T-helper 17 cell (primary cell): ENCODE data around the gene SFTPA2. TPM values are rescaled to one million over a fixed set of nuclear protein-coding genes. Genes with fewer than 3 reads are reported as not detected.
A peak's percentile ranks its signal among the peaks of the same experiment; 100 is the strongest.
"Not testable (repeated sequence)": the region's sequence is repeated elsewhere in the genome, so short reads cannot be mapped to it uniquely, and the experiment has no call there.

ENCODE experiments used
- ATAC-seq: fragments of 150-1000 bp; cut with Tn5 transposase; 2 replicates; pipeline ENCODE4 v1.10.0; 2021; ENCODE audit warnings: mild to moderate bottlenecking, moderate library complexity
- DNase-seq, 3 donors: peaks; one replicate each; pipeline versions ENCODE4 v3.0.0 to v3.0.0-alpha.2; 2020 to 2021
- H3K9me3 ChIP-seq: one replicate; pipeline ENCODE4 v1.7.0; 2013; ENCODE audit warnings: low read length, mild to moderate bottlenecking; ENCODE audit not compliant: control insufficient read depth, poor library complexity, severe bottlenecking
- H3K27ac Mint-ChIP-seq: one replicate; pipeline ENCODE4 v1.8.0; 2022; ENCODE audit warnings: mild to moderate bottlenecking, moderate library complexity, mixed read lengths
- H3K27me3 Mint-ChIP-seq: one replicate; pipeline ENCODE4 v1.8.0; 2022; ENCODE audit warnings: mixed read lengths
- H3K36me3 Mint-ChIP-seq: one replicate; pipeline ENCODE4 v1.8.0; 2022; ENCODE audit warnings: low read depth, mixed read lengths
- H3K4me1 Mint-ChIP-seq: one replicate; pipeline ENCODE4 v1.8.0; 2022; ENCODE audit warnings: mild to moderate bottlenecking, mixed read lengths
- H3K4me3 Mint-ChIP-seq: one replicate; pipeline ENCODE4 v1.8.0; 2022; ENCODE audit warnings: mild to moderate bottlenecking, moderate library complexity, mixed read lengths
- total RNA-seq, 4 donors: library from RNA in 2 of 4; stranded (reverse) in 2 of 4; gene quantifications; one replicate each; pipeline ENCODE4 v1.2.3 and lab custom pipeline; 2022 to 2026

The SFTPA2 gene
- total RNA-seq (not detected), total RNA-seq (lab: John Stamatoyannopoulos, UW) (0 reads per million in 2 donors)

DNA sequence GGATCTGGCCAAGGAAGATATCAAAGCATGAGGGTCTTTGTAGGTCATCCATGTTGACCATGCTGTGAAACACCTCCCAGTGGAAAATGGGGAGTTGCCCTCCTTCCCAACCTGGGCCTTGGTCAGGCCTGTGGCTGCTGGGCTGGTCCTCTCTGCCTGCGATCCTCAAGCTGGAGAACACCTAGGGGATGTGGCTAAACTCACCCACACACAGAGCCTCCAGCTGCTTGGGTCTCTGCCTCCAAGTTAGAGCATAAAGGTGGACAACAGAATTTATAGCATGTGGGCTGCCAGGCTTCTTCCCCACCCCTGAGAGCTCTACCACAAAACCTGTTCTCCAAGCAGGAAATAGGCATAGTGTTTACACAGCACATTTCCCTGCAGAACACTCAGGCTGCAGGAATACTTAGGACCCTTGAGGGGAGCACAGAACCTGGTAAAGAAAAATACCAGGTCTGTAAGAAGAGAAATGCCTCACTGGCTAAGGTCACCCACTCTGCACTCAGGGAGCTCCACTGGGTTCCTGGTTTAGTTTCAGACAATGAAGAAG, at the start of gene SFTPA2:
Gene SFTPA2 (minus strand): TSS at position 248 of the 550 bp plus-strand sequence. CDS start 924 bp downstream, outside the sequence.
- H3K9me3 ChIP-seq, result no peaks in the 10 kb centered on the region
- no peak within 1 kb of the TSS for H3K27ac Mint-ChIP-seq
- H3K4me1 Mint-ChIP-seq, result peaks cover 11% of the 10 kb centered on the region
- H3K36me3 Mint-ChIP-seq, result peaks cover 4% of the 10 kb centered on the region
- no peak within 1 kb of the TSS for H3K4me3 Mint-ChIP-seq
- DNase-seq (no peak), ATAC-seq (no peak)
- peaks cover 15% of the 10 kb centered on the region for H3K27me3 Mint-ChIP-seq

DNA sequence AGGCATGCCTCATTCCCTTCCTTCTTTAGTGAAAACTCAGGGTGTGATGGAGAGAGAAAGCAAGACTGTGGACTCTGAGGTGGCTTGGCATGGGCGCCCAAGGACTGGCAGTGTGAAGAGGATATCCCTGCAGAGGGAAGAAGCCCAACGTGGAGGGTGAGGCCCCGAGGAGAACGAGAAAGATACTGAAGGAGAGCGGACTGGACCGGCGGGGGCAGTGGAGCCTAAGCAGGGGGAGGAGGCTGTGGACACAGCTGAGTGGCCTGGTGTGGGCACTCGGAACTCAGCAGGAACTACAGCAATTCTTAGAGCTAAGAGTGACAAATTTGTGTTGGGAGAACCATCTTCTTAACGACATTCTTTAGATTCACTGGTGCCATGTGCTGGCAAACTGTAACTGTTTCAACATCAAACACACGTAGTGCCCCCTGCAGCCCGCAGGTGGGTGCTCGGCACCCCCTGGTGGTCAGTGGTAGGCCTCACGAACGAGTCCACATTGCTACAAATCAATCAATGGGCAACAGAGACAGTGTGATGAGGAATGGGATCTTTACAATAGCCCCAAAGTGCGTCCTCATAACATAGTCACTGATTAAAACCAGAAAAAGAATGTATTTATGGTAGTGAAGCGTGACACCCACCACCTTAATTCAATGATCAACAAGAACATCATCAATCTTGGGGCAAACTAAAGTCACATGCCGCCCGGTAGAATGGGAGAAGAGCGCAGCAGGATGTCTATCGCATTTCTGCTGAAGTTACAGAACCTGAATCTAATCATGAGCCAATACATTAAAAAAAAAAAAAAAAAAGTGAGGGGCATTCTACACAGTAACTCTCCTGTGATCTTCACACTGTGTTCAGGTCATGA, 48.5 kb upstream of the SFTPA2 start:
- peaks cover 12% of the 10 kb centered on the region for H3K4me1 Mint-ChIP-seq
- peaks cover 2% of the 10 kb centered on the region for H3K36me3 Mint-ChIP-seq
- H3K27ac Mint-ChIP-seq, result peak overlapping the region; percentile 14
- H3K27me3 Mint-ChIP-seq, result peaks cover 14% of the 10 kb centered on the region
- no peak overlapping the region for H3K4me3 Mint-ChIP-seq
- peak; percentile 67 for ATAC-seq
- DNase-seq, result peak; percentile 20 to 30 (median 22)
- no peaks in the 10 kb centered on the region for H3K9me3 ChIP-seq

DNA sequence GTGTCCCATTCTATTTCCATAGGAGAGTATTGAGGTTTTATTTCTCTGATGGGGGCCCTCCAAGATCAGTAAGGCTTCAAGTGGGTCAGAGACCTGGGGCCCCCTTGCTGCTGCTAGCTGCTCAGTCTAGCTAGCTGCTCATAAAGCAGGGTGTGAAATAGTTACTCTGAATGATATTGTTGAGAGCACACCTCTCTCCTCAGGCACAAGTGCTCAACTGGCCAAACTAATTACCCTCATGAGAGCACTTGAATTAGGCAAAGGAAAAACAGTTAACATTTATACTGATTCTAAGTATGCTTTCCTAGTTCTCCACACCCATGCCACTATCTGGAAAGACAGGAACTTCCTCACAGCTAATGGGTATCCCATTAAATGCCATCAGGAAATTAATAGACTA, 45.1 kb upstream of the SFTPA2 start:
- Mint-ChIP-seq H3K27me3 (peaks cover 14% of the 10 kb centered on the region), H3K36me3 (peaks cover 2% of the 10 kb centered on the region), H3K4me3 (no peak overlapping the region), H3K27ac (no peak overlapping the region), H3K4me1 (peaks cover 10% of the 10 kb centered on the region)
- DNase-seq (no peak), ATAC-seq (no peak)
- no peaks in the 10 kb centered on the region for H3K9me3 ChIP-seq

DNA sequence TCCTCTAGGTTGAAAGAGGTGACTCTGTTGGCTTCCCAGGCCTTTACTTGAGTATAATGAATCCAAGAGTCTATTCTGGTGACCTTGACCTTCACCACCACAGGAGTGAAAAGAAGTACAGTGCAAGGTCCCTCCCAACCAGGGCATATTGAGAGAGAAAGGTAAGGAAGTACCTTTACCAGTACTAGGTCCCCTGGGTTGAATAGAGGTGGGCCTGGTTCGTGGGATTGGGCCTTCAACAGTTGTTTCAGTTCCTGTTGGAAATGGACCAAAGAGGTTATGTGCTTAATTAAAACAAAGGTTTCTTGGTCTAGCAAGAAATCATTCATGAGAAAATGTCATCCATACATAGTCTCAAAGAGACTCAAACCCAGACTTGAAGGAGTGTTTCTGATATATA, 44.1 kb upstream of the SFTPA2 start:
- peaks cover 4% of the 10 kb centered on the region for H3K4me1 Mint-ChIP-seq
- ATAC-seq (no peak), DNase-seq (no peak)
- H3K4me3 Mint-ChIP-seq, result no peak overlapping the region
- H3K27ac Mint-ChIP-seq, result no peak overlapping the region
- peaks cover 14% of the 10 kb centered on the region for H3K27me3 Mint-ChIP-seq
- no peaks in the 10 kb centered on the region for H3K9me3 ChIP-seq
- H3K36me3 Mint-ChIP-seq, result peaks cover 2% of the 10 kb centered on the region

DNA sequence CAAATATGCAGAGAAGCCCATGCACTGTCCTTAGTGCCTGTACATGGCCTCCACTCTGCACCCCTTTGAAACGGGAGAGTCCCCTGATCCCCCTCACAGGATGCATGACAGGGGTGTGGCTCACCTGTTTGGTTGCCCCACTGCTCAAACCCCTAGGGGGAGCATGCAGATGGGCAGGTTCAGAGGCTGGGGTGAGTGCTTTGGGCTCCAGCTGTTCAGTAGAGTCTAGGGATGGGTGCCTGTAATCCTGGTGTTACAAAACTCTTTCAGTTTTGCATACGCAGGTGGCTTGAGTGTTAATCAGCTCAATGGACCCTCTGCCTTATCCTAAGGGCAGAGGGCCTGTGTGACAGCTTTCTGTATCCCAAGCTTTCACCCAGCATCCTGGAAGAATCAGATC, 42.7 kb upstream of the SFTPA2 start:
- no peak overlapping the region for H3K4me3 Mint-ChIP-seq
- peaks cover 2% of the 10 kb centered on the region for H3K4me1 Mint-ChIP-seq
- H3K36me3 Mint-ChIP-seq, result no peaks in the 10 kb centered on the region
- peaks cover 7% of the 10 kb centered on the region for H3K27me3 Mint-ChIP-seq
- ATAC-seq (no peak), DNase-seq (no peak)
- H3K9me3 ChIP-seq, result no peaks in the 10 kb centered on the region
- no peak overlapping the region for H3K27ac Mint-ChIP-seq

DNA sequence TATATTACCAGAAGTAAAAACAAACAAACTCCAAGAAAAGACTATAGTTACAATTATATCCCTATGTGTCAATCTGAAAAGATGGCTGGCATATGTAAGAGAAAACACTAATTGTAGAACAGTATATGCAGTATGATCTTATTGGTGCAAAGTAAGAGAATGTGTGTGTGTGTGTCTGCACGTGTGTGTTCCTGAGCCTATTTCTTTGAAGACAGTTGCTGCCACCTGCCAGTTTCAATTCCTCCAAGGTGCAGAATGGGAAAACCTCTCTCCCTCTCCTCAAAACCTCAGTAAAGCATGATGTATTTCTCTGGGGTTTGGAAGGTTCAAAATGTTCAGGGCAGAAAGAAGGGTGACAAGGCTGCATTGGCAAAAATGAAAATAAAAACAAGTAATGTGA, 41.7 kb upstream of the SFTPA2 start:
- no peak for ATAC-seq
- Mint-ChIP-seq H3K4me1 (no peaks in the 10 kb centered on the region), H3K27me3 (no peaks in the 10 kb centered on the region), H3K36me3 (no peaks in the 10 kb centered on the region), H3K4me3 (no peak overlapping the region), H3K27ac (no peak overlapping the region)
- peaks cover 3% of the 10 kb centered on the region for H3K9me3 ChIP-seq
- DNase-seq, result no peak

DNA sequence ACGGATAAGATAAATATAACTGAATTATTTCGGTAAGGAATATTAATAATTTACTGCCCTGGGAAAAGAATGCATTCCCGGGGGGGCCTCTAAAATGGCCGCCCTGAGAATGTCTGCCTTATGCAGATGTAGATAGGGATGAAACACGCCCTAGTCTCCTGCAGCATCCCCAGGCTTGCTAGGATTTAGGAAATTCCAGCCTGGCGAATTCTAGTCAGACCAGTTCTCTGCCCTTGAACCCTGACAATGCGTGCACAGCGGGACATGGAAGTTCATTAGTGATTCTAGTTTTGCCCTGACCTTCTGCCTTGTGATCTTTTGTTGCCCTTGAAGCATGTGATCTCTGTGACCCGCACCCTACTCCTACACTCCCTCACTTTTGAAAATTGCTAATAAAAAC, 39.4 kb upstream of the SFTPA2 start:
- not testable (repeated sequence) for H3K27me3 Mint-ChIP-seq

DNA sequence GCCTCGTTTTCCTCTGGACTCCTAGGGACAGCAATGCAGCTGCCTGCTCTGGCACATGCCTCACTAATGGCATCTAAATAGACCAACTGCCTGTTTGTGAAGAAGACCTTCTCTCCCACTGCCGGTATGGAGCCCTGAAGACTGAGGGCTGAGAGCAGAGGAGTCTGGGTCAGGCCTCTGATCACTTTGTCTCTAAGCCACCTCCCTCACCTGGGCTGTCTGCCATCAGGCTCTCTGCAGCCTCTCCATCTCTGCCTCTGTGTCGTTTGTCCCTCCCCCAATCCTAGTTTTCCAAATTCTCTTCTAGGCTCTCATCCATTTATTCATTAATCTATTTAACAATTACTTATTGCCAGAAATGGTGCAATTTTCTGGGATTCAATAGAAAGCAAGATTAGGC, 35.3 kb upstream of the SFTPA2 start:
- no peaks in the 10 kb centered on the region for H3K4me1 Mint-ChIP-seq
- DNase-seq (no peak), ATAC-seq (no peak)
- H3K9me3 ChIP-seq, result peaks cover 3% of the 10 kb centered on the region
- H3K4me3 Mint-ChIP-seq, result no peak overlapping the region
- H3K27me3 Mint-ChIP-seq, result no peaks in the 10 kb centered on the region
- peaks cover 2% of the 10 kb centered on the region for H3K36me3 Mint-ChIP-seq
- H3K27ac Mint-ChIP-seq, result no peak overlapping the region

More for the DNA sequence above, 39.4 kb upstream of the SFTPA2 start:
- H3K4me1 Mint-ChIP-seq, H3K27ac Mint-ChIP-seq, H3K9me3 ChIP-seq, DNase-seq, H3K4me3 Mint-ChIP-seq, H3K36me3 Mint-ChIP-seq, ATAC-seq: not testable (repeated sequence)

DNA sequence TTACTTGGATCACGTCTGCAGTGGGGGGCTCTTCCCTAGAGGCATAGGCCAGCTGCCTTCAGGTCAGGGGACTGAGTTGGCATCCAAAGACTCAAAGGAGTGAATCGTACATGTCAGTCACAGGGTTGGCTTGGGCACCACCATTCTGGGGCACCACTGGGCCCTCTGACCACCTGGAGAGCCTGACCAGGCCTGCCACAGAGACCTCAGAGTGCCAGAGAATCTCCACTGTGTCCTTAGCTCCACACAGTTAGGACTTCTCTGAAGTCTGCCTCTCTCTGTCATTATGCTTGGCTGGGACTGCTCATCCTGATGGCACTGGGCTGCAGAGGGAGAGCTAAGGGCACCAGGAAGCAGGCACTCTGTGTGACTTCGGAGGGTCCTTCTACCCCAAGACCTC, 34.4 kb upstream of the SFTPA2 start:
- not testable (repeated sequence) for DNase-seq, H3K27me3 Mint-ChIP-seq, H3K4me3 Mint-ChIP-seq, H3K36me3 Mint-ChIP-seq, ATAC-seq, H3K27ac Mint-ChIP-seq, H3K9me3 ChIP-seq, H3K4me1 Mint-ChIP-seq

DNA sequence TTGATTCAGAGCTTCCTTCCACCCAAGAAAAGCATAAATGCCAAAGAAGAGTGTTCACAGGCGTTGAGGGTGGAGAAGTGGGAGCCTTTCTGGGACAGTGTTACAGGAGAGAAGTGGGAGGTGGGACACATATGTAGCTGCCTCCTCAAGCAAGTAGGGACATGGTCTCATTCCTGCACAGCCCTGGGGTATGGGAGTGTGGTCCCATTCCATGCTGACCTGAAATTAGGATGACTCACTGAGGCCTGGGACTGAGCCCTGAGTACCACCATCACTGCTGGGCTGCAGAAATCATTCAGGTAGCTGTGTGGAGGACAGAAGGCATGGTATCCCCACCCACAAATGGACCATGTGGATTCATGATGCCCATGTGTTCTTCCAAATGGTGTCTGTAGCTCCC, 33.2 kb upstream of the SFTPA2 start:
- peaks cover 2% of the 10 kb centered on the region for H3K36me3 Mint-ChIP-seq
- ATAC-seq (no peak), DNase-seq (no peak)
- no peak overlapping the region for H3K4me3 Mint-ChIP-seq
- H3K27me3 Mint-ChIP-seq, result peaks cover 7% of the 10 kb centered on the region
- H3K9me3 ChIP-seq, result peaks cover 3% of the 10 kb centered on the region
- H3K27ac Mint-ChIP-seq, result no peak overlapping the region
- no peaks in the 10 kb centered on the region for H3K4me1 Mint-ChIP-seq

DNA sequence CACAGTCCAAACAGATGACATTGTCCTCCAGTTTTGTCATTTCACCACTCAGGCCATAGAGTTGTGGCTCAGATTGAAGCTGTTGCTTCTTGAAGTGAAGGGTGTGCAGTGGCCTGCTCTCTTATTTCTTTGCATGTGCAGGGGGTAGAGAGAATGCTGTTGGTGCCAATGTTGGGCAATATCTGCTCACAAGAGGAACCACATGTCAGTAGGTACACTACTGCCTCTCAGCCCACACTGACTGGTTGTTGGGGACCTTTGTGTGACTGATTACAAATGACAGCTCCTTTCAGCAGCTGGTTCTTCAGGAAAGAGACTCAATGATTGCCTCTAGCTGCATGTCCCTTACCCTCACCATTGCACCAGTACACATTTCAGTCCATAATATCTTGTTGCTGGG, 28.6 kb upstream of the SFTPA2 start:
- no peaks in the 10 kb centered on the region for H3K4me1 Mint-ChIP-seq
- ATAC-seq (no peak), DNase-seq (no peak)
- no peak overlapping the region for H3K4me3 Mint-ChIP-seq
- peaks cover 2% of the 10 kb centered on the region for H3K36me3 Mint-ChIP-seq
- peaks cover 31% of the 10 kb centered on the region for H3K27me3 Mint-ChIP-seq
- no peaks in the 10 kb centered on the region for H3K9me3 ChIP-seq
- no peak overlapping the region for H3K27ac Mint-ChIP-seq

DNA sequence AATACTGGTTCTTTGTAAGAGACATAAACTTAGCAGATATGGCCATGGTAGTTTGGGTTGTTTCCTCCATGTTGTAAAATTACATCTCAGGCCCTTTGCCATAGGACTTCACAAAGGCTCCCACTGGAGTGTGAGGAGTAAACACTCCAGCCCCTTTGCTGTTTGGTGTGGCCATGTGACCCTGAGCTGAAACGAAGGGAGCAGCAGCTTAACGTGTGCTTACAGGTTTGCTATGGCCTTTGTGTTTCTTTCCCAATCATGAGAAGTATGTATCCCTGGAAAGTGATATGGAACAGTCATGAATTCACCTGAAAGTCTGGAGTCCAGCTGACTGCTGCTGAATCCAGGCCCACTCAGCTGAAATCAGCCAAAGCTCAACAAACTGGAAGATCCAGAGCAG, 26.7 kb upstream of the SFTPA2 start:
- Mint-ChIP-seq H3K36me3 (peaks cover 2% of the 10 kb centered on the region), H3K4me3 (no peak overlapping the region), H3K27me3 (peaks cover 31% of the 10 kb centered on the region), H3K27ac (no peak overlapping the region), H3K4me1 (peaks cover 6% of the 10 kb centered on the region)
- no peaks in the 10 kb centered on the region for H3K9me3 ChIP-seq
- ATAC-seq (no peak), DNase-seq (no peak)

DNA sequence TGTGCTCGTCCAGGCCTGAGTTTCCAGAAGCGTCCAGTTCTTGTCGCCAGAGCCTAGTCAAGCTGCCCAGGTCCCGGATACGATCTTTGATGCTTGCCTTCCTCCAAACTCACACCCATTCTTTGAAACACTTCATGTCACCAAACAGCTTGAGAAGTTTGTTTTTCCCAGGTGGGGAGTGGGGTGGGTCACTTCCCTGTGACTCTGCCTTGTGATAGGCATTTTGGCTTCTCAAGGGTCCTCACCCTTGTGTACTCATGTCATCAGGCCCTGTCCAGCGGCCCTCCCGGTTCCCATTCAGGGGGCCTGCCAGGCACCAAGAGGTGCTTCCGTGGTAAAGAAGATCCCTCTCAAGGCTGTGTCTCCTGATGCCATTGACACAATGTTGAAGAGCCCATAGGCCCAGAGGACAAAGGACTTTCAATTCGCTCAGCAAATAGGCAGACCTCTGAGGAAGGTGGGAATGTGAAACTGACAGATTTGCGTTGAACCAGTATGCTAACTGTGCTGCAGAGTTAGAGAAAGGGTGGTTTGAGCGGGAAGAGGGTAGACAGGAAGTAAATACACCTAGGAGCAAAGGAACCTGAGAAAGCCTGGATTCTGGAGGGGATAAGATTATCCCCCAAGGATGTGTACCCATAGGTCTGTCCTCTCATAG, 25.8 kb upstream of the SFTPA2 start:
- peaks cover 6% of the 10 kb centered on the region for H3K4me1 Mint-ChIP-seq
- H3K27ac Mint-ChIP-seq, result no peak overlapping the region
- no peak overlapping the region for H3K4me3 Mint-ChIP-seq
- ATAC-seq (no peak), DNase-seq (no peak)
- no peaks in the 10 kb centered on the region for H3K9me3 ChIP-seq
- peaks cover 31% of the 10 kb centered on the region for H3K27me3 Mint-ChIP-seq
- H3K36me3 Mint-ChIP-seq, result peaks cover 2% of the 10 kb centered on the region
